Thymus (tissue), 11 donors: ENCODE results near the gene OPCML. TPM values are rescaled to one million over a fixed set of nuclear protein-coding genes. Genes with fewer than 3 reads are reported as not detected.

ENCODE experiments used
- DNase-seq, 9 donors: peaks; one replicate each; pipeline ENCODE4 v3.0.0-alpha.2; 2013; ENCODE audit warnings: low spot score in 9 of 9, low read depth in 6 of 9, missing footprints in 1 of 9
- H3K27ac ChIP-seq, 2 donors: one replicate each; pipeline ENCODE4 v1.5.1; 2013; ENCODE audit warnings: control low read depth in 1 of 2, low read depth in 1 of 2, low read length in 1 of 2, mild to moderate bottlenecking in 1 of 2, moderate library complexity in 1 of 2
- H3K27me3 ChIP-seq, 2 donors: one replicate each; pipeline ENCODE4 v1.5.1; 2013; ENCODE audit warnings: low read length in 1 of 2; ENCODE audit not compliant: control insufficient read depth in 2 of 2, insufficient read depth in 1 of 2
- H3K36me3 ChIP-seq, 2 donors: one replicate each; pipeline ENCODE4 v1.5.1; 2013; ENCODE audit warnings: low read length in 1 of 2, mild to moderate bottlenecking in 1 of 2, moderate library complexity in 1 of 2; ENCODE audit not compliant: control insufficient read depth in 2 of 2, insufficient read depth in 2 of 2
- H3K4me1 ChIP-seq, 2 donors: one replicate each; pipeline ENCODE4 v1.5.1; 2013; ENCODE audit warnings: low read length in 2 of 2; ENCODE audit not compliant: control insufficient read depth in 2 of 2, insufficient read depth in 2 of 2
- H3K4me3 ChIP-seq, 2 donors: one replicate each; pipeline ENCODE4 v1.5.1; 2013; ENCODE audit warnings: low read length in 2 of 2, control low read depth in 1 of 2, mild to moderate bottlenecking in 1 of 2
- H3K9me3 ChIP-seq, 2 donors: one replicate each; pipeline ENCODE4 v1.5.1; 2013; ENCODE audit warnings: low read length in 1 of 2, mild to moderate bottlenecking in 1 of 2; ENCODE audit not compliant: control insufficient read depth in 2 of 2, insufficient read depth in 1 of 2
- WGBS: extraction: QIAGEN DNeasy Blood & Tissue Kit; methylation state at CpG from one replicate; pipeline ENCODE4 v1.1.7; 2013; 5-methylcytosine and 5-hydroxymethylcytosine counted together
- polyA plus RNA-seq: library from polyadenylated mRNA; stranded (reverse); fragments of 200-250 nt; gene quantifications from one replicate; pipeline ENCODE4 v1.2.3, GENCODE V29; 2013
- total RNA-seq: library from RNA; stranded (reverse); fragments of 120-200 nt; gene quantifications from one replicate; pipeline ENCODE4 v1.2.4, GENCODE V29; 2013
- donor health status: healthy.

OPCML gene
- total and polyA plus RNA-seq, 2 donors = 0.07 to 0.09 TPM

GRCh38 chr11:133206313-133207005 is 325.8 kb downstream of the OPCML start:
- no peaks in the 10 kb centered on the region for H3K9me3 ChIP-seq
- no peaks in the 10 kb centered on the region for H3K27me3 ChIP-seq
- H3K27ac ChIP-seq = no peak overlapping the region
- no peak overlapping the region for H3K4me3 ChIP-seq
- H3K36me3 ChIP-seq = no peaks in the 10 kb centered on the region
- H3K4me1 ChIP-seq = no peaks in the 10 kb centered on the region
- 91% methylated on average over 17 of the region's 17 CpGs for WGBS
- DNase-seq = no peak

GRCh38 chr11:133204158-133204557 is 328.1 kb downstream of the OPCML start:
- WGBS = 85% methylated on average over 3 of the region's 3 CpGs
- no peak overlapping the region for H3K4me3 ChIP-seq
- no peak overlapping the region for H3K27ac ChIP-seq

GRCh38 chr11:133202816-133203215 is 329.5 kb downstream of the OPCML start:
- no peaks in the 10 kb centered on the region for H3K4me1 ChIP-seq
- H3K27me3 ChIP-seq = no peaks in the 10 kb centered on the region
- no peaks in the 10 kb centered on the region for H3K36me3 ChIP-seq
- H3K4me3 ChIP-seq = no peak overlapping the region
- no peak overlapping the region for H3K27ac ChIP-seq
- DNase-seq = no peak
- 89% methylated on average over 8 of the region's 8 CpGs for WGBS
- H3K9me3 ChIP-seq = no peaks in the 10 kb centered on the region

More at GRCh38 chr11:133204158-133204557, 328.1 kb downstream of the OPCML start:
- H3K9me3 ChIP-seq = no peaks in the 10 kb centered on the region
- no peaks in the 10 kb centered on the region for H3K36me3 ChIP-seq
- H3K27me3 ChIP-seq = no peaks in the 10 kb centered on the region
- DNase-seq = no peak
- H3K4me1 ChIP-seq = no peaks in the 10 kb centered on the region

DNA sequence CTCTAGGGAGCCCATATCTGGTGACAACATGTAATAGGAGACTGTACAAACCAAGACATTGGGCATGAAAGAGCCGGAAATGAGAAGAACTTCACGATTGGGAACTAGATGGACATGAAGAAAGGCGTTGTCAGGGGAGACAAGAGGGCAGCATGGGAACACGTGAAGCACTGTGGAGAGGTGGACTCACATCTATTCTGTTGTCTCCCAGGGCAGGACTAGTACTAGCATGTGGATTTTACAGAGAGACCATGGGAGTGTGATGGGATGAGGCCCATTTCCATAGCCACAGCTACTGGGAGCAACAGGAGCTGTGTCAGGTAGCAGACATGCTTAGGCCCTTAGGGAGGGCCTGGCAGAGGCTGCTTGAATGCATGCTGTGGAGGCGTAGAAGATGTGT is 333.9 kb downstream of the OPCML start:
- no peak overlapping the region for H3K27ac ChIP-seq
- 88% methylated on average over 5 of the region's 5 CpGs for WGBS
- H3K36me3 ChIP-seq = no peaks in the 10 kb centered on the region
- no peak overlapping the region for H3K4me3 ChIP-seq
- no peak for DNase-seq
- H3K27me3 ChIP-seq = no peaks in the 10 kb centered on the region
- H3K9me3 ChIP-seq = no peaks in the 10 kb centered on the region
- H3K4me1 ChIP-seq = no peaks in the 10 kb centered on the region

DNA sequence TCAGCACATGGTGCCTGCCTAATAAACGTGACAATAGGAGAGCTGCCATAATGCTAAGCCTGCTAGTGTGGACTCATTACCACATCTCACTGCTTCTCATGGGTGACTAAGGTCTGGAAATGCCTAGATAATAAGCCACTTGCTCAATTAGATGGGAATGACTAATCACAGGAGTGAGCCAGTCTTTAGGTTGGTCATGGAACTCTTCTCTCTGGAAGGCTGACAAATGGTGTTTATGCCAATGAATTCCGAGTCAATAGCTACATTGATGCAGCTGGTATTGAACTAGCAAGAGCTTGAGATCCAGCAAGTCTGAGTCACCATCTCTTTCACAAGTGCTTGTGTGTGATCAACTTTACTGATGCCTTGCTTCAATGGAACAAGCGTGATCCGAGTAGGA is 334.9 kb downstream of the OPCML start:
- DNase-seq = no peak
- H3K4me3 ChIP-seq = no peak overlapping the region

GRCh38 chr11:133191931-133192330 is 340.4 kb downstream of the OPCML start:
- no peak overlapping the region for H3K4me3 ChIP-seq
- no peaks in the 10 kb centered on the region for H3K36me3 ChIP-seq
- DNase-seq = no peak
- no peaks in the 10 kb centered on the region for H3K4me1 ChIP-seq
- H3K27ac ChIP-seq = no peak overlapping the region
- no peaks in the 10 kb centered on the region for H3K27me3 ChIP-seq
- no peaks in the 10 kb centered on the region for H3K9me3 ChIP-seq
- WGBS = 81% methylated on average over 1 of the region's 1 CpG

More for the DNA sequence above, 334.9 kb downstream of the OPCML start:
- H3K27me3 ChIP-seq = no peaks in the 10 kb centered on the region
- H3K4me1 ChIP-seq = no peaks in the 10 kb centered on the region
- H3K27ac ChIP-seq = no peak overlapping the region
- H3K9me3 ChIP-seq = no peaks in the 10 kb centered on the region
- H3K36me3 ChIP-seq = no peaks in the 10 kb centered on the region
- 94% methylated on average over 4 of the region's 4 CpGs for WGBS

GRCh38 chr11:133181667-133182066 is 350.6 kb downstream of the OPCML start:
- DNase-seq = no peak
- H3K27ac ChIP-seq = no peak overlapping the region
- 87% methylated on average over 2 of the region's 2 CpGs for WGBS
- H3K4me3 ChIP-seq = no peak overlapping the region
- no peaks in the 10 kb centered on the region for H3K9me3 ChIP-seq
- H3K36me3 ChIP-seq = no peaks in the 10 kb centered on the region
- H3K27me3 ChIP-seq = no peaks in the 10 kb centered on the region
- H3K4me1 ChIP-seq = no peaks in the 10 kb centered on the region

- DNase-seq = no peak
- 97% methylated on average over 10 of the region's 10 CpGs for WGBS
Measured at GRCh38 chr11:133181066-133181465, 351.2 kb downstream of the OPCML start.

DNA sequence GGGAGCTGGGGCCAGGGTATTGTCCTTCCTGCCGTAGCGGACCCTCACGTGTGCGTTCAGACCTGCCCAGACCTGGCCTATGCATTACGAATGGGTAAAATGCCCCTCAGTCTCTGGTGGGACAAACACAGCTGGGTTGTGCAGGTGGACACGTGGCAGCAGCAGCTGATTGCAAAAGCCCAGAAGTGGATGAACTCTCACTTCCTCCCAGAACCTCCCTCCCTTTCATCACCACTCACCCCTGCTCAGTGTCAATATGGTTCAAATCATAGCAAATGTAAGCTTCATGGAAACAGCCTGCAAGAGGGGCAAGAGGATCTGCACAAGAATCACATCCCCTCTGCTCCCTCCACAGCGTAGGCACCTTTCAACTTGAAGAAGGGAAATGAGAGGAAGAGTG is 352.1 kb downstream of the OPCML start:
- Histone ChIP-seq H3K36me3 (no peaks in the 10 kb centered on the region), H3K27me3 (no peaks in the 10 kb centered on the region), H3K9me3 (no peaks in the 10 kb centered on the region), H3K4me1 (no peaks in the 10 kb centered on the region), H3K4me3 (no peak overlapping the region), H3K27ac (no peak overlapping the region)
- WGBS = 88% methylated on average over 7 of the region's 7 CpGs
- no peak for DNase-seq

More at GRCh38 chr11:133181066-133181465, 351.2 kb downstream of the OPCML start:
- H3K27me3 ChIP-seq = no peaks in the 10 kb centered on the region
- no peak overlapping the region for H3K27ac ChIP-seq
- H3K4me3 ChIP-seq = no peak overlapping the region
- H3K36me3 ChIP-seq = no peaks in the 10 kb centered on the region
- H3K9me3 ChIP-seq = no peaks in the 10 kb centered on the region
- no peaks in the 10 kb centered on the region for H3K4me1 ChIP-seq
